ENCODE results near the gene MARS1.
A peak's percentile ranks its signal among the peaks of the same experiment; 100 is the strongest.

The MARS1 gene

GRCh38 chr12:57456737-57457490 is 31.0 kb upstream of the MARS1 start:
- in situ Hi-C loops (cut with MboI; ENCODE audit: low sequenced_read_pairs, unreplicated experiment) = loop anchor here (10.0 kb wide), 1 partner anchor 172 kb away; no protein-coding TSS in a partner anchor
- no peak for DNase-seq (ENCODE audit: low spot score)
- no peak for TF ChIP-seq CTCF (IDR thresholded peaks at IDR 0.05; ENCODE audit: borderline replicate concordance, control extremely low read depth, extremely low read depth, insufficient read depth, missing control alignments)

GRCh38 chr12:57458665-57459054 is 29.2 kb upstream of the MARS1 start:
- TF ChIP-seq CTCF (IDR thresholded peaks at IDR 0.05; ENCODE audit: borderline replicate concordance, control extremely low read depth, extremely low read depth, insufficient read depth, missing control alignments) = no peak
- DNase-seq (ENCODE audit: low spot score) = no peak
- in situ Hi-C loops (cut with MboI; ENCODE audit: low sequenced_read_pairs, unreplicated experiment) = loop anchor here (10.0 kb wide), 1 partner anchor 174 kb away; no protein-coding TSS in a partner anchor

GRCh38 chr12:57459055-57459749 is 28.7 kb upstream of the MARS1 start:
- in situ Hi-C loops (cut with MboI; ENCODE audit: low sequenced_read_pairs, unreplicated experiment) = loop anchor here (10.0 kb wide), 1 partner anchor 174 kb away; no protein-coding TSS in a partner anchor
- peak; percentile 98 for TF ChIP-seq CTCF (IDR thresholded peaks at IDR 0.05; ENCODE audit: borderline replicate concordance, control extremely low read depth, extremely low read depth, insufficient read depth, missing control alignments)
- peak; percentile 85 for DNase-seq (ENCODE audit: low spot score)

- no peak for TF ChIP-seq CTCF (IDR thresholded peaks at IDR 0.05; ENCODE audit: borderline replicate concordance, control extremely low read depth, extremely low read depth, insufficient read depth, missing control alignments)
- in situ Hi-C loops (cut with MboI; ENCODE audit: low sequenced_read_pairs, unreplicated experiment) = loop anchor here (10.0 kb wide), 1 partner anchor 175 kb away; no protein-coding TSS in a partner anchor
These were observed 28.0 kb upstream of the MARS1 start, which contains the start of gene GLI1 for GRCh38 chr12:57459750-57460467. Gene GLI1 (plus strand): TSS chr12:57459785. CDS start chr12:57463692, 3,907 bp downstream.

GRCh38 chr12:57460468-57460784 is 27.4 kb upstream of the MARS1 start:
- in situ Hi-C loops (cut with MboI; ENCODE audit: low sequenced_read_pairs, unreplicated experiment) = no loop called here
- TF ChIP-seq CTCF (IDR thresholded peaks at IDR 0.05; ENCODE audit: borderline replicate concordance, control extremely low read depth, extremely low read depth, insufficient read depth, missing control alignments) = no peak
- peak; percentile 41 for DNase-seq (ENCODE audit: low spot score)

More at GRCh38 chr12:57459750-57460467, 28.0 kb upstream of the MARS1 start, which contains the start of gene GLI1:
- peak; percentile 69 for DNase-seq (ENCODE audit: low spot score)

- no peak for TF ChIP-seq CTCF (IDR thresholded peaks at IDR 0.05; ENCODE audit: borderline replicate concordance, control extremely low read depth, extremely low read depth, insufficient read depth, missing control alignments)
- peak; percentile 19 for DNase-seq (ENCODE audit: low spot score)
- in situ Hi-C loops (cut with MboI; ENCODE audit: low sequenced_read_pairs, unreplicated experiment) = no loop called here
These were observed 27.0 kb upstream of the MARS1 start for GRCh38 chr12:57460841-57461275.

All from GM13976 (cell line).